Measurements from ENCODE around the gene CBFA2T2.

The CBFA2T2 gene

DNA sequence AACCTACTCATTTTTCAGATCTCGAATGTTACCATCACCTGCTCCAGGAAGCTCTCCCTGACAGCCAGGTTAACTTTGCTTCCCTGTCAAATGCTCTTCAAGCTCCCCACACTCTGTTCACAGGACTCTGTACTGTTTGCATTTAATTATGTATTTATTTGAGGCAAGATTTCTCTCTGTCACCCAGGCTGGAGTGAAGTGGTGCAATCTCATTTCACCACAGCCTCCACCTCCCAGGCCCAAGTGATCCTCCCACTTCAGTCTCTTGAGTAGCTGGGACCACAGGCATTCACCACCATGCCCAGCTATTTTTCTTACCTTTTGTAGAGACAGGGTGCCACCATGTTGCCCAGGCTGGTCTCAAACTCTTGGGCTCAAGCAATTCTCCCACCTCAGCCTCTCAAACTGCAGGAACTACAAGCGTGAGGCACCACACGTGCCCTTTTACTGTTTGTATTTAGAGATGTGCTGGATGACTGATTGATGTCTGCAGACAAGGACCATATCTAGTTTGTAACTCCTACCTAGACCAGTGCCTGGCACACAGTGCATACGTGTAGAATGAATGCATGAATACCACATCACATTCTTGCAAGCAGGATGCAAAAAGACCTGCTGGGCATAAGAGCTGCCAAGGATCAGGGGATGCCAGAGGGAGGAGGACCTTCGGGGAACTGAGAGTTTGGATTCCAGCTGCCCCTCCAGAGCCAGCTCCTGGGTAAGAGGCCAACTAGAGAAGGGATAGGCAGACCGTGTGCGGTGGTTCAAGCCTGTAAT, 15.6 kb upstream of the CBFA2T2 start:
- TF ChIP-seq CTCF (IDR thresholded peaks at IDR 0.05; ENCODE audit: low read length, missing control alignments): no peak
- H3K4me3 ChIP-seq (replicated peaks; ENCODE audit: low read depth, low read length): no peak overlapping the region
- no peak for DNase-seq (ENCODE audit: low read depth)

DNA sequence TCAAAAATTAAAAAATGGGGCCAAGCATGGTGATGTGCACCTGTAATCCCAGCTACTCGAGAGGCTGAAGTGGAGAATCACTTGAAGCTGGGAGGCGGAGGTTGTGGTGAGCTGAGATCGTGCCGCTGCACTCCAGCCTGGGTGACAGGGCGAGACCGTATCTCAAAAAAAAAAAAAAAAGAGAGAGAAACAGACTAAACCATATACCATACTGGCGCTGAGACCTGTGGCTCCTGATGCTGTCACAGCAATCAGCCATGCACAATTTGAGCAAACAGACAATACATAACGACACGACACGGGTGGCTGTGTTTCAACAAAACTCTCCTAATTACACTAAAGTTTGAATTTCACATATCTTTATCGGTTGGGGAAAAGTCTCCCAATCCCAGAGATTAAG, 14.9 kb upstream of the CBFA2T2 start:
- no peak overlapping the region for H3K4me3 ChIP-seq (replicated peaks; ENCODE audit: low read depth, low read length)
- no peak for DNase-seq (ENCODE audit: low read depth)
- no peak for TF ChIP-seq CTCF (IDR thresholded peaks at IDR 0.05; ENCODE audit: low read length, missing control alignments)

GRCh38 chr20:33475381-33476152, 14.3 kb upstream of the CBFA2T2 start:
- DNase-seq (ENCODE audit: low read depth): no peak
- H3K4me3 ChIP-seq (replicated peaks; ENCODE audit: low read depth, low read length): no peak overlapping the region
- no peak for TF ChIP-seq CTCF (IDR thresholded peaks at IDR 0.05; ENCODE audit: low read length, missing control alignments)

DNA sequence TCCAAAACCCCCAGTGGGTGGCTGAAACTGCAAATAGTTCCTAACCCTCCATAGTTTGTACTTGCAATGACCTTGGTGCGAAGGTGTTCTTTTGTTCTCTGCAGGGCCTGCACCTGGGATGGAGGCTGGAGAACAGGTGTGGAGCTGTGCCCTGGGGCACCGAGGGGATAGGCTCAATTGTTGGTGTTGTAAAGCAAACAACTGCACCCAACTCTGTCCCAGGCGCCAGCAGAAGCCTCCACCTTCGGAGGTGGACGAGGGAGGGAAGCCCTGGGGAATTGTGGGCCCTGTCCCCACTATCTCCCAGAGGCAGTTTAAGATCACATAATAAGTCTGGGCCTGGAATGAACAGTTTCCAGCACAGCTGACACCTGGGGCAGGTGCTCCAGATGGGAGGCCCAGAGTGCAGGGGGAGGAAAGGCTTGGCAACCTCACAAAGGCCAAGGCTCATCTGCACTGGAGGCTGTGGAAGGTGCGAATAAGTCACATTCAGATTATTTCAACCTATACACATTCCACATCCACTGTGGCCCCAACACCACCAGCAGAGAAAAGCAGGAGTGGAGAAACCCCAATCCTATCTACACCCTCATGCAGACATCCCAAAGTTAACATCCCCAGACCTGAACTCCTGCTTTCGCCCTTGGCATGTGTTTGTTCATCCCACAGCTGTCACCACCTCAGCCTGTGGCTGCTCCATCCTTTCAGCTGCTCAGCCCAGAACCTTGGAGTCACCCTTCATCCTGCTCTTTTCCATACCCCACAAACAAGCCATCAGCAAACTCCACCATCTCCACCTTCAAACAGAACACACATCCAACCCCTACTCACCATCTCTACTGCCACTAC, 12.3 kb upstream of the CBFA2T2 start:
- no peak for TF ChIP-seq CTCF (IDR thresholded peaks at IDR 0.05; ENCODE audit: low read length, missing control alignments)

GRCh38 chr20:33480048-33480447, 9.8 kb upstream of the CBFA2T2 start:
- TF ChIP-seq CTCF (IDR thresholded peaks at IDR 0.05; ENCODE audit: low read length, missing control alignments): no peak
- no peak overlapping the region for H3K4me3 ChIP-seq (replicated peaks; ENCODE audit: low read depth, low read length)
- DNase-seq (ENCODE audit: low read depth): no peak

More for the DNA sequence above, 12.3 kb upstream of the CBFA2T2 start:
- DNase-seq (ENCODE audit: low read depth): no peak
- H3K4me3 ChIP-seq (replicated peaks; ENCODE audit: low read depth, low read length): no peak overlapping the region

GRCh38 chr20:33481431-33481941, 8.4 kb upstream of the CBFA2T2 start:
- TF ChIP-seq CTCF (IDR thresholded peaks at IDR 0.05; ENCODE audit: low read length, missing control alignments): no peak
- no peak for DNase-seq (ENCODE audit: low read depth)
- H3K4me3 ChIP-seq (replicated peaks; ENCODE audit: low read depth, low read length): no peak overlapping the region
